Activated naive CD8-positive, alpha-beta T cell treated with anti-CD3 and anti-CD28 coated beads, Interleukin-2, amount 50 U/mL, for 24 hours (primary cell): ENCODE data around the gene TMBIM6.
"Not testable (repeated sequence)": the region's sequence is repeated elsewhere in the genome, so short reads cannot be mapped to it uniquely, and the experiment has no call there.

ENCODE experiments used
- ATAC-seq: fragments of 150-1000 bp; cut with Tn5 transposase; one replicate; pipeline ENCODE4 v1.10.0; 2021
- DNase-seq: peaks from one replicate; pipeline ENCODE4 v3.0.0; 2021
- H3K27ac Mint-ChIP-seq: one replicate; pipeline ENCODE4 v1.8.0; 2021; ENCODE audit warnings: mild to moderate bottlenecking, mixed read lengths
- H3K27me3 Mint-ChIP-seq: one replicate; pipeline ENCODE4 v1.8.0; 2021; ENCODE audit warnings: mixed read lengths
- H3K36me3 Mint-ChIP-seq: one replicate; pipeline ENCODE4 v1.8.0; 2021; ENCODE audit warnings: low read depth, mixed read lengths
- H3K4me1 Mint-ChIP-seq: one replicate; pipeline ENCODE4 v1.8.0; 2021; ENCODE audit warnings: mixed read lengths
- H3K4me3 Mint-ChIP-seq: one replicate; pipeline ENCODE4 v1.8.0; 2021; ENCODE audit warnings: mild to moderate bottlenecking, moderate library complexity, mixed read lengths
- H3K9me3 Mint-ChIP-seq: one replicate; pipeline ENCODE4 v1.8.0; 2021; ENCODE audit warnings: mixed read lengths

The TMBIM6 gene

DNA sequence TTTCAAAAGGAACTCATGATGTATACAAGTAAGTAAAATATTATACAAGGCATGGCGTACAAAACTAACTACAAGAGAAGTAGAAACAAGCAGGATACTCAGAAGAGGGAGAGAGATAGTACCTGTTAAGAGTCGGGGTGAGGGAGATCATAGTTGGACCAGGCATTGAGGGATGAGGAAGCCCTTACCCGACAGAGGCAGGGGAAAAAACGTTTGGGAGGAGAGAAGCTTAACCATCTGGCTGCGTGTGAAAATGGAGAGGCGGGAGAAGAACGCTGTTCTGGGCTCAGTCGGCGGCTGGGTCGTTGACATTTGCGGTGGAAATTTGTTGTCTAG is 33.6 kb upstream of the TMBIM6 start:
- H3K36me3 Mint-ChIP-seq, result no peaks in the 10 kb centered on the region
- DNase-seq (no peak), ATAC-seq (no peak)
- peaks cover 41% of the 10 kb centered on the region for H3K4me1 Mint-ChIP-seq
- peak overlapping the region; percentile 87 for H3K4me3 Mint-ChIP-seq
- peaks cover 2% of the 10 kb centered on the region for H3K27me3 Mint-ChIP-seq
- peak overlapping the region; percentile 82 for H3K27ac Mint-ChIP-seq
- no peaks in the 10 kb centered on the region for H3K9me3 Mint-ChIP-seq

DNA sequence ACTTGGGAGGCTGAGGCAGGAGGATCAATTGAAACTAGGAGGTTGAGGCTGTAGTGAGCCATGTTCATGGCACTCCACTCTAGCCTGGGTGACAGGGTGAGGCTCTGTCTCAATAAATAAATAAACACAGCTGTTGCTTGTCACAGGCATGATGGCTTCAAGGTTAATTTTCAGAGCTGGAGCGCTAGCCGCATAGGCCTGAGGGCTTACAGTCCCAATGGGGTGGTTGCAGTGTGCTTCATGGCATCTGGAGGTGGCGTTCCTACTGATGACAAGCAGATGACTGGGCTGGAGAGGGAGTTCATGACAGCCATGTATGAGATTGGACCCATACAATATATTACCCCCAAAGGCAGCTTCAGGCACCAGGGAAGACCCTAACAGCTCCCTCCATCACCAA is 32.5 kb upstream of the TMBIM6 start:
- ATAC-seq, result no peak
- no peak for DNase-seq
- H3K4me3 Mint-ChIP-seq, result no peak overlapping the region
- H3K9me3 Mint-ChIP-seq, result no peaks in the 10 kb centered on the region
- no peak overlapping the region for H3K27ac Mint-ChIP-seq
- H3K4me1 Mint-ChIP-seq, result peaks cover 30% of the 10 kb centered on the region
- H3K27me3 Mint-ChIP-seq, result peaks cover 2% of the 10 kb centered on the region
- no peaks in the 10 kb centered on the region for H3K36me3 Mint-ChIP-seq

DNA sequence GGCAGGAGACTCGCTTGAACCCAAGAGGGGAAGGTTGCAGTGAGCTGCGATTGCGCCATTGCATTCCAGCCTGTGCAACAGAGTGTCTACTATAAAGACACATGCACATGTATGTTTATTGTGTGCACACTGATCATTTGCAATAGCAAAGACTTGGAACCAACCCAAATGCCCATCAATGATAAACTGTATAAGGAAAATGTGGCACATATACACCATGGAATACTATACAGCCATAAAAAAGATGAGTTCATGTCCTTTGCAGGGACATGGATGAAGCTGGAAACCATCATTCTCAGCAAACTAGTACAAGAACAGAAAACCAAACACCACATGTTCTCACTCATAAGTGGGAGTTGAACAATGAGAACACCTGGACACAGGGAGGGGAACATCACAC is 27.4 kb upstream of the TMBIM6 start:
- not testable (repeated sequence) for ATAC-seq, DNase-seq, H3K4me3 Mint-ChIP-seq, H3K9me3 Mint-ChIP-seq, H3K4me1 Mint-ChIP-seq, H3K27ac Mint-ChIP-seq, H3K36me3 Mint-ChIP-seq
- H3K27me3 Mint-ChIP-seq, result peaks cover 12% of the 10 kb centered on the region

DNA sequence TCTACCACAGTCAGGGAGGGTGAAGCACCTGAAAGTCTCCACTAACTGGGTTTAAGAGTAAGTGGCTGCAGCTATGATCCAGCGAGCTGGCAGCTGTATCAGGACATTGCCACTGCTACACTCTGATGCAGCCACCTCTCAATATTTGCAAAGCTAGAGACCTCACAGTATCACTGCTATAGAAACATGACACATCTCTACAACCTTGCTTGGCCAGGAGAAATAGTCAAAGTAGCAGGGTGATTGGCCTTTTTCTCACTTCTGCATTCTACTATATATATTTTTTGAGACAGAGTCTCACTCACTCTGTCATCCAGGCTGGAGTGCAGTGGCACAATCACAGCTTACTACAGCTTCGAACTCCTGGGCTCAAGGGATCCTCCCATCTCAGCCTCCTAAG is 24.8 kb upstream of the TMBIM6 start:
- ATAC-seq (no peak), DNase-seq (no peak)
- H3K9me3 Mint-ChIP-seq, result no peaks in the 10 kb centered on the region
- no peaks in the 10 kb centered on the region for H3K4me1 Mint-ChIP-seq
- H3K27me3 Mint-ChIP-seq, result peaks cover 13% of the 10 kb centered on the region
- no peaks in the 10 kb centered on the region for H3K36me3 Mint-ChIP-seq
- H3K4me3 Mint-ChIP-seq, result no peak overlapping the region
- H3K27ac Mint-ChIP-seq, result no peak overlapping the region

DNA sequence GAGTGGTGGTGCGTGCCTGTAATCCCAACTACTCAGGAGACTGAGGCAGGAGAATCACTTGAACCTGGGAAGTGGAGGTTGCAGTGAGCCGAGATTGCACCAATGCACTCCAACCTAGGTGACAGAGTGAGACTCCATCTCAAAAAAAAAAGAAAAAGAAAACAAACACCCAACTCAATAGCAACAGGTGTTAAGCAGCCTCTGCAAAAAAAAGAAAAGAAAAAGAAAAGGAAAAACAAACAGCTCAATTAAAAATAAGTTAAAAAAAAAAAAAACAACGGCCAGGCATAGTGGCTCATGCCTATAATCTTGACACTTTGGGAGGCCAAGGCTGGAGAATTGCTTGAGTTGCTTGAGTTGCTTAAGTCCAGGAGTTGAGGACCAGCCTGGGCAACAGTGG is 23.6 kb upstream of the TMBIM6 start:
- DNase-seq, H3K9me3 Mint-ChIP-seq, ATAC-seq, H3K4me1 Mint-ChIP-seq, H3K36me3 Mint-ChIP-seq, H3K27ac Mint-ChIP-seq, H3K4me3 Mint-ChIP-seq: not testable (repeated sequence)
- H3K27me3 Mint-ChIP-seq, result peaks cover 11% of the 10 kb centered on the region

DNA sequence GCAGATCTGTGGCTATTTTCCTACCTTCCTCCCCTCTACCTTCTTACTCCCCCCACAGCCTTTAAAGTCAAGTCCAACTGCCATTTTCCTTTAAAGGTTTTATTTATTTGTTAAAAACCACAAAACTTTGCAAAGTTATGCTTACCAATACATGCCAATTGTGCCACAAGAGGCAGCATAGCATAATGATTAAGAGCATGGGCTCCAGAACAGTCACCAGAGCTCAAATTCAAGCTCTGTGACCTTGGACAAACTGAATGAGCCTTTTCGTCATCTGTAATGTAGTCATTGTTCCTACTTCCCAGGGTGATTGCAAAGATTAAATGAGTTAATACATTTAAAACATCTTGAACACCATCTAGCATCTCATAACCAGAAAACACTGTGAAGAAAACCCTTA is 21.1 kb upstream of the TMBIM6 start:
- Mint-ChIP-seq H3K9me3 (no peaks in the 10 kb centered on the region), H3K27ac (no peak overlapping the region), H3K4me1 (no peaks in the 10 kb centered on the region), H3K36me3 (no peaks in the 10 kb centered on the region), H3K27me3 (peaks cover 15% of the 10 kb centered on the region), H3K4me3 (no peak overlapping the region)
- ATAC-seq (no peak), DNase-seq (no peak)

DNA sequence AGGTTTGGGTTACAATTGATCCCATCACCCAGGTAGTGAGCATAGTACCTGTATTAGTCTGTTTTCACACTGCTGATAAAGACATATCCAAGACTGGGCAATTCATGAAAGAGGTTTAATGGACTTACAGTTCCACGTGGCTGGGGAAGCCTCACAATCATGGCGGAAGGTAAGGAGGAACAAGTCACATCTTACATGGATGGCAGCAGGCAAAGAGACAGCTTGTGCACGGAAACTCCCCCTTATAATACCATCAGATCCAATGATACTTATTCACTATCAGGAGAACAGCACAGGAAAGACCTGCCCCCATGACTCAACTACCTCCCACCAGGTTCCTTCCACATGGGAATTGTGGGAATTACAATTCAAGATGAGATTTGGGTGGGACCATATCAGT is 20.0 kb upstream of the TMBIM6 start:
- ATAC-seq, DNase-seq, H3K4me3 Mint-ChIP-seq, H3K4me1 Mint-ChIP-seq, H3K9me3 Mint-ChIP-seq, H3K36me3 Mint-ChIP-seq, H3K27ac Mint-ChIP-seq: not testable (repeated sequence)
- H3K27me3 Mint-ChIP-seq, result peaks cover 14% of the 10 kb centered on the region

DNA sequence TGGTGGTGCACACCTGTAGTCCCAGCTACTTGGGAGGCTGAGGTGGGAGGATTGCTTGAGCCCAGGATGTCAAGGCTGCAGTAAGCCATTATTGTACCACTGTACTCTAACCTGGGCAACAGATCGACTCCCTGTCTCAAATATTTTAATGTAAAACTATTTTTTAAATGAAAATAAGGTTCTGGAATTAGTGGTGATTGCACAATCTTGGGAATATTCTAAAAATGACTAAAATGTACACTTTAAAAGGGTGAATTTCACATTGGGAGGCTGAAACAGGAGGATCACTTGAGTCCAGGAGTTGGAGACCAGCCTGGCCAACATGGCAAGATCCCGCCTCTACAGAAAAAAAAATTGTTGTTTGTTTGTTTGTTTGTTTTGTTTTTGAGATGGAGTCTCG is 12.9 kb upstream of the TMBIM6 start:
- Mint-ChIP-seq H3K36me3 (no peaks in the 10 kb centered on the region), H3K27me3 (peaks cover 14% of the 10 kb centered on the region), H3K27ac (no peak overlapping the region), H3K4me3 (no peak overlapping the region), H3K4me1 (no peaks in the 10 kb centered on the region), H3K9me3 (no peaks in the 10 kb centered on the region)
- DNase-seq, result no peak
- no peak for ATAC-seq

DNA sequence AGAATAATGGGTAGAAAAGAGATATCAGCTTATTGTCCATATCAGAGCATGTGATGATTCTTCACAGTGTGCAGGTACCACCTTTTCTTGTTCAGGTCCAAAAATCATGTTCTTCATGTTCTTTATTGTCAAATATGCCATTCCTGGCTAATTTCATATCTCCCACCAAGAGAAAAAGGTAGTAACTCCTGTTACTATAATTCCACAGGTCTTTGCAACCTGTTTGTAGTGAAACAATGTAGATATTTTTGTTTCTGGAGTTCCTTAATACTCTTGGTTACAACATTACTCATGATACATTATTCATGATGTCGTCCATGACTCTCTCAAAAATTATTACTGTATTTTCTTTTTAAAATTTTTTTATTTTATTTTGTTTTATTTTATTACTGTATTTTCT is 11.3 kb upstream of the TMBIM6 start:
- no peak for DNase-seq
- H3K9me3 Mint-ChIP-seq, result no peaks in the 10 kb centered on the region
- no peaks in the 10 kb centered on the region for H3K4me1 Mint-ChIP-seq
- no peak overlapping the region for H3K4me3 Mint-ChIP-seq
- H3K27ac Mint-ChIP-seq, result no peak overlapping the region
- peaks cover 2% of the 10 kb centered on the region for H3K36me3 Mint-ChIP-seq
- ATAC-seq, result no peak
- peaks cover 6% of the 10 kb centered on the region for H3K27me3 Mint-ChIP-seq

DNA sequence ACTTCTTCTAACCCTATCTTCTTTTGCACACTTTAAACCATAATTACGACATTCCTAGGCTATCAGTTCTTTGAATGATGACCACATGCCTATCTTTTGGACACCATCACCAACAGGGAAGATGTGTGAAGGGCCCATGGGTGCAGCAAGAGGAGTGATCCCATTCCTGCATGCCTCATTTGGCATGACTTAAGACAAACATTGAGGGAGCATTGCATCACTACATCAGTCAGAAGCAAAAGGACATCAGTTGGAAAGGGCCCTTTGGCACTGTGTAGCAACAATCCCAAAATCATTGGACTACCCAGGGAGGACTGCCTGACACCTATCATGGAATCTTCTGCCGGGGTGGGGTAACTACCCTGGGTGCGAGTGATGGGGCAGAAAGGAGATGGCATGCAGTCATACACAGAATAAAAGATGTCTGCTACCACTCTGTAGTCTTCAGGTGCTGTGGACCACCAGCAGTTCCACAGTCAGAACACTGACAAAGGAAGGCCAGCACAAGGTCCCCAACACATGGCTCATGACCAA is 10.7 kb upstream of the TMBIM6 start:
- H3K4me3 Mint-ChIP-seq, result no peak overlapping the region
- peaks cover 2% of the 10 kb centered on the region for H3K36me3 Mint-ChIP-seq
- no peak for ATAC-seq
- no peaks in the 10 kb centered on the region for H3K4me1 Mint-ChIP-seq
- H3K27ac Mint-ChIP-seq, result no peak overlapping the region
- H3K27me3 Mint-ChIP-seq, result peaks cover 4% of the 10 kb centered on the region
- DNase-seq, result no peak
- H3K9me3 Mint-ChIP-seq, result no peaks in the 10 kb centered on the region

DNA sequence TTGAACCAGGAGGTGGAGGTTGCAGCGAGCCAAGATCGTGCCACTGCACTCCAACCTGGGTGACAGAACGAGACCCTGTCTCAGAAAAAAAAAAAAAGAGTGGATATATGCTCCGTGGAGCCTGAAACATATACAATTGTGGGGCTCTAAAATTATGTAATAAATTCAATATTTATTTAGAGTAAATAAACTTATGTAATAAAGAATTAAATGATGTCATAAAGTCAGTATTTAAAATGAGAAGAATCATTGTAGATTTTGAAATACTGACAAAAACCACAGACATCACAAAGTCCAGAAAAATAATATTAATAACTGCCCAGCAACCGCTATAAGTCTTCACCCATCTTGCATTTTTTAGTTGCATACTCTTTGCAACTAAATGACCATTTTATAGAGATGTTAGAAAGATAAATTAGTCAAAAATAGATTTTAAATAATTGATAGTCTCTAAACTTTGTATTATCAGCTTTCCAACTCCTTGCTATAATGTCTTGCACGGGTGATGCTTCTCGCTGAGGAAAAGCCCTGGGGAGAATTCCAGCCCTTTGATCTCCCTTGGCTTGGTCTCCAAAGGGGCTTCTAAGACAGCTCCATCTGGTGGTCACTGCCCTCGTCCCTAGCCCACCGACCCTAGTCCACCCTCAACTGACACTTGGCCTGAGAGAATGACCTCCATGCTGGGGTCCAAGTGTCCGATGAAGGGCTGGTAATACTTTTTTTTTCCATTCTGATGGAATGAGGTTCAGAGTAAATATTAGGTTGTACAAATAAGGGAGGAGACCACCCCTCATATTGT is 7.9 kb upstream of the TMBIM6 start:
- Mint-ChIP-seq H3K27me3 (peaks cover 1% of the 10 kb centered on the region), H3K9me3 (no peaks in the 10 kb centered on the region), H3K27ac (no peak overlapping the region), H3K36me3 (peaks cover 2% of the 10 kb centered on the region), H3K4me3 (no peak overlapping the region), H3K4me1 (no peaks in the 10 kb centered on the region)
- ATAC-seq (no peak), DNase-seq (no peak)

DNA sequence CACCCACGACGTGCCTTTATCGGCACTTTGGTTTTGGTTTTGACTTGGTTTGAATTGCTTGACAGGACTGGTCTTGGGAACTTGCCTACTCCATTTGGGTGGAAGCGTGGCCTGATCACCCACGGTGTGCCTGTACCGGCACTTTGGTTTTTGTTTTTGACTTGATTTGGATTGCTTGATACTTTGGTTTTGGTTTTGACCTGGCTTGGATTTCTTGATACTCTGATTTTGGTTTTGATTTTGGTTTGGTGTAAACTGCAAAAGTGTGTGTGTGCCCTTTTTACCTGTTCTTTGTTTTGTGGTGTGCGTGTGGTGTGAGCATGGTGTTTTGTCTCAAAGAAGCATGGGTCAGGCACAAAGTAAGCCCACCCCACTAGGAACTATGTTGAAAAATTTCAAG is 6.5 kb upstream of the TMBIM6 start:
- ATAC-seq, H3K4me3 Mint-ChIP-seq, H3K9me3 Mint-ChIP-seq, H3K27me3 Mint-ChIP-seq, H3K4me1 Mint-ChIP-seq, H3K36me3 Mint-ChIP-seq, DNase-seq: not testable (repeated sequence)
- H3K27ac Mint-ChIP-seq, result peak overlapping the region; percentile 39

DNA sequence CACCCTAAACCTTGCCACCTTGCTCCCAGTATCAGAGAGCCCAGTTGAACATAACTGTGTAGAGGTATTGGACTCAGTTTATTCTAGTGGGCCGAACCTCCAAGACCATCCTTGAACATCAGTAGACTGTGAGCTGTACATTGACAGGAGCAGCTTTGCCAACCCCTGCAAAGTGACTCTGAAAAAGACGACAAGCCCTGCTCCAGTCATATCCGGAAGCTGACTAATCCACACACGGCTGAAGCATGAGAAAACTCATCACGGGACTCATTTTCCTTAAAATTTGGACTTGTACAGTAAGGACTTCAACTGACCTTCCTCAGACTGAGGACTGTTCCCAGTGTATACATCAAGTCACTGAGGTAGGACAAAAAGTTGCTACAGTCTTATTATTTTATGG is 2.6 kb upstream of the TMBIM6 start:
- not testable (repeated sequence) for H3K9me3 Mint-ChIP-seq, H3K4me3 Mint-ChIP-seq, ATAC-seq, H3K27me3 Mint-ChIP-seq, H3K27ac Mint-ChIP-seq, DNase-seq
- peaks cover 19% of the 10 kb centered on the region for H3K36me3 Mint-ChIP-seq
- H3K4me1 Mint-ChIP-seq, result peaks cover 26% of the 10 kb centered on the region

DNA sequence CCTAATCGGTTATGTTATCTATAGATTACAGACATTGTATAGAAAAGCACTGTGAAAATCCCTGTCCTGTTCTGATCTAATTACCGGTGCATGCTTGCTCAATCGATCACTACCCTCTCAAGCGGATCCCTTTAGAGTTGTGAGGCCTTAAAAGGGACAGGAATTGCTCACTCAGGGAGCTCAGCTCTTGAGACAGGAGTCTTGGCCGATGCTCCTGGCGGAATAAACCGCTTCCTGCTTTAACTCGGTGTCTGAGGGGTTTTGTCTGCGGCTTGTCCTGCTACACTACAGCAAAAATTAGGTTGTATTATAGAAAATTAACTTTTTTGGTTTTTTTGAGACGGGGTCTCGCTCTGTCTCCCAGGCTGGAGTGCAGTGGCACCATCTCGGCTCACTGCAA is 1.1 kb upstream of the TMBIM6 start:
- not testable (repeated sequence) for ATAC-seq, H3K27ac Mint-ChIP-seq, H3K27me3 Mint-ChIP-seq, H3K9me3 Mint-ChIP-seq, DNase-seq, H3K4me3 Mint-ChIP-seq
- Mint-ChIP-seq H3K4me1 (peaks cover 41% of the 10 kb centered on the region), H3K36me3 (peaks cover 30% of the 10 kb centered on the region)

DNA sequence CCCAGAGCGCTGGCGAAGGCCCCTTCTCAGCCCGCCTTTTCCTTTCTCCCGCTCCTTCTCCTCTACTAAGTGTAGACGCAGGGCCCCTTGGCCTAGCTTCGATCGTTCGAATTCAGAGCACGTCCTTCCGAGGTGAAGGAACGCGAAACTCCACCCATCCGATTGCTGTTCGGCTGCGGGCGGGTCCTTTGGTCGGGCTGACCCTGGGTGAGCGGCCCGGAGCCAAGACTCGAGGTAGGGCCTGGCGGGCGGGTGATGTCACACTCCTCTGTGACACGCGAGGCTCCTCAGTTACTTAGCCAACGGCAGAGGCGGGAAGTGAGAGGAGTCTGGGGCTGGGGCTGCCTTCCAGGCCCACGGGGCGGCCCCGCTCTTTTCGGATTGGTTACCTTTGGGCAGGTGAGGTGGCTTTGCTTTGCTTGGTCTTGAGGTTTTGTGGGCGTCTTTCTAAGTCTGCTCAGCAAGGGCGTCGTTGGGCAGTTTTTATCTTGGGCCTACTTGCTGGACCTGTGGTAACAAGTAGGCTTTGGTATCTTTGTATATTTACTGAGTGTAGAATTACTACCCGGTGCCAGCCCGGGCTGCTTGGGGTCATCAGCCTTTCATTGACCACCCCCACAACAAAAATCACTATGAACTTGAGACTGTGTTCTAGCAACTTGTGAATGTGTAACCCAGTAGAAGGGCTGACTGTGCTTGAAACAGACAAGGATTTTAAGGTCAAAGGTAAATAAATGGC is 694 bp downstream of the TMBIM6 start:
- H3K9me3 Mint-ChIP-seq, result no peaks in the 10 kb centered on the region
- peaks cover 57% of the 10 kb centered on the region for H3K4me1 Mint-ChIP-seq
- peak overlapping the region; percentile 92 for H3K4me3 Mint-ChIP-seq
- ATAC-seq (peak; percentile 81), DNase-seq (peak; percentile 87)
- H3K27ac Mint-ChIP-seq, result peak overlapping the region; percentile 96
- peaks cover 38% of the 10 kb centered on the region for H3K36me3 Mint-ChIP-seq
- peaks cover 4% of the 10 kb centered on the region for H3K27me3 Mint-ChIP-seq
